ENCODE measurements around the gene GPC3.

DNA sequence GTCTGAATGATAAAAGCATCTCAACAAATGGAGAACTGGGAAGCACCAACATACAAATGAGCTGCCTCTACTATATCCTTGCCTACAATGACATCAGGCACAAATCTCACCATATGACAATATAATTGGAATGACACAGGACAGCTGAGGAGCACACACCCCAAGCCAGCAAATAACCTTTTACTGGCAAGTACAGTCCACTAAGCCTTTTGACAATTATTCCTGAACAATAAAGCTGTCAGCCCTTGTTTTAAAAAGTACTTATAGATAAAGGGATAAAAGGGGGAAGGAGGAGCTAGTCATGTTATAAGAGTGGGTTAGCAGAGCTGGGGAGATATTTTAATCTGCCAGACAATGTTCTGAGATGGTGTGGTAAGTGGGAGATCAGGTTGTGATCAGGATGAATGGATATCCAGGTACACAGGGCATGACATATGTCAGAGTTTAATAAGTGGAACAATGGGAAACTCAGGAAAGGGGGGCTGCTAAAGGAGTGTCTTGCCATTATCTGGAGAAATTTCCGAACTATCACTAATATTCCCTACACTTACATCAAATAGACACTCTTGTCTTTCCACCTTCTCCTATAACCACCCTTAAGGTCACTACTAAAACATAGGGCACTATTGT lies 127.6 kb downstream of the GPC3 start:
- TF ChIP-seq NFE2L1 (CRISPR knock-in tag; IDR thresholded peaks at IDR 0.05), result no peak
- TF ChIP-seq NR3C1 (CRISPR knock-in tag; conservative IDR thresholded peaks at IDR 0.05; ENCODE audit: low read depth), result no peak
- no peak for TF ChIP-seq FOXJ3 (CRISPR knock-in tag; IDR thresholded peaks at IDR 0.05; ENCODE audit: borderline replicate concordance)
- TF ChIP-seq, protein P1, sequence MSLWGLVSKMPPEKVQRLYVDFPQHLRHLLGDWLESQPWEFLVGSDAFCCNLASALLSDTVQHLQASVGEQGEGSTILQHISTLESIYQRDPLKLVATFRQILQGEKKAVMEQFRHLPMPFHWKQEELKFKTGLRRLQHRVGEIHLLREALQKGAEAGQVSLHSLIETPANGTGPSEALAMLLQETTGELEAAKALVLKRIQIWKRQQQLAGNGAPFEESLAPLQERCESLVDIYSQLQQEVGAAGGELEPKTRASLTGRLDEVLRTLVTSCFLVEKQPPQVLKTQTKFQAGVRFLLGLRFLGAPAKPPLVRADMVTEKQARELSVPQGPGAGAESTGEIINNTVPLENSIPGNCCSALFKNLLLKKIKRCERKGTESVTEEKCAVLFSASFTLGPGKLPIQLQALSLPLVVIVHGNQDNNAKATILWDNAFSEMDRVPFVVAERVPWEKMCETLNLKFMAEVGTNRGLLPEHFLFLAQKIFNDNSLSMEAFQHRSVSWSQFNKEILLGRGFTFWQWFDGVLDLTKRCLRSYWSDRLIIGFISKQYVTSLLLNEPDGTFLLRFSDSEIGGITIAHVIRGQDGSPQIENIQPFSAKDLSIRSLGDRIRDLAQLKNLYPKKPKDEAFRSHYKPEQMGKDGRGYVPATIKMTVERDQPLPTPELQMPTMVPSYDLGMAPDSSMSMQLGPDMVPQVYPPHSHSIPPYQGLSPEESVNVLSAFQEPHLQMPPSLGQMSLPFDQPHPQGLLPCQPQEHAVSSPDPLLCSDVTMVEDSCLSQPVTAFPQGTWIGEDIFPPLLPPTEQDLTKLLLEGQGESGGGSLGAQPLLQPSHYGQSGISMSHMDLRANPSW (CRISPR knock-in tag; conservative IDR thresholded peaks at IDR 0.05; ENCODE audit: low read depth), result no peak
- TF ChIP-seq, protein P2, sequence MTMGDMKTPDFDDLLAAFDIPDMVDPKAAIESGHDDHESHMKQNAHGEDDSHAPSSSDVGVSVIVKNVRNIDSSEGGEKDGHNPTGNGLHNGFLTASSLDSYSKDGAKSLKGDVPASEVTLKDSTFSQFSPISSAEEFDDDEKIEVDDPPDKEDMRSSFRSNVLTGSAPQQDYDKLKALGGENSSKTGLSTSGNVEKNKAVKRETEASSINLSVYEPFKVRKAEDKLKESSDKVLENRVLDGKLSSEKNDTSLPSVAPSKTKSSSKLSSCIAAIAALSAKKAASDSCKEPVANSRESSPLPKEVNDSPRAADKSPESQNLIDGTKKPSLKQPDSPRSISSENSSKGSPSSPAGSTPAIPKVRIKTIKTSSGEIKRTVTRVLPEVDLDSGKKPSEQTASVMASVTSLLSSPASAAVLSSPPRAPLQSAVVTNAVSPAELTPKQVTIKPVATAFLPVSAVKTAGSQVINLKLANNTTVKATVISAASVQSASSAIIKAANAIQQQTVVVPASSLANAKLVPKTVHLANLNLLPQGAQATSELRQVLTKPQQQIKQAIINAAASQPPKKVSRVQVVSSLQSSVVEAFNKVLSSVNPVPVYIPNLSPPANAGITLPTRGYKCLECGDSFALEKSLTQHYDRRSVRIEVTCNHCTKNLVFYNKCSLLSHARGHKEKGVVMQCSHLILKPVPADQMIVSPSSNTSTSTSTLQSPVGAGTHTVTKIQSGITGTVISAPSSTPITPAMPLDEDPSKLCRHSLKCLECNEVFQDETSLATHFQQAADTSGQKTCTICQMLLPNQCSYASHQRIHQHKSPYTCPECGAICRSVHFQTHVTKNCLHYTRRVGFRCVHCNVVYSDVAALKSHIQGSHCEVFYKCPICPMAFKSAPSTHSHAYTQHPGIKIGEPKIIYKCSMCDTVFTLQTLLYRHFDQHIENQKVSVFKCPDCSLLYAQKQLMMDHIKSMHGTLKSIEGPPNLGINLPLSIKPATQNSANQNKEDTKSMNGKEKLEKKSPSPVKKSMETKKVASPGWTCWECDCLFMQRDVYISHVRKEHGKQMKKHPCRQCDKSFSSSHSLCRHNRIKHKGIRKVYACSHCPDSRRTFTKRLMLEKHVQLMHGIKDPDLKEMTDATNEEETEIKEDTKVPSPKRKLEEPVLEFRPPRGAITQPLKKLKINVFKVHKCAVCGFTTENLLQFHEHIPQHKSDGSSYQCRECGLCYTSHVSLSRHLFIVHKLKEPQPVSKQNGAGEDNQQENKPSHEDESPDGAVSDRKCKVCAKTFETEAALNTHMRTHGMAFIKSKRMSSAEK (CRISPR knock-in tag; IDR thresholded peaks at IDR 0.05; ENCODE audit: borderline replicate concordance), result no peak
- TF ChIP-seq, protein P3, sequence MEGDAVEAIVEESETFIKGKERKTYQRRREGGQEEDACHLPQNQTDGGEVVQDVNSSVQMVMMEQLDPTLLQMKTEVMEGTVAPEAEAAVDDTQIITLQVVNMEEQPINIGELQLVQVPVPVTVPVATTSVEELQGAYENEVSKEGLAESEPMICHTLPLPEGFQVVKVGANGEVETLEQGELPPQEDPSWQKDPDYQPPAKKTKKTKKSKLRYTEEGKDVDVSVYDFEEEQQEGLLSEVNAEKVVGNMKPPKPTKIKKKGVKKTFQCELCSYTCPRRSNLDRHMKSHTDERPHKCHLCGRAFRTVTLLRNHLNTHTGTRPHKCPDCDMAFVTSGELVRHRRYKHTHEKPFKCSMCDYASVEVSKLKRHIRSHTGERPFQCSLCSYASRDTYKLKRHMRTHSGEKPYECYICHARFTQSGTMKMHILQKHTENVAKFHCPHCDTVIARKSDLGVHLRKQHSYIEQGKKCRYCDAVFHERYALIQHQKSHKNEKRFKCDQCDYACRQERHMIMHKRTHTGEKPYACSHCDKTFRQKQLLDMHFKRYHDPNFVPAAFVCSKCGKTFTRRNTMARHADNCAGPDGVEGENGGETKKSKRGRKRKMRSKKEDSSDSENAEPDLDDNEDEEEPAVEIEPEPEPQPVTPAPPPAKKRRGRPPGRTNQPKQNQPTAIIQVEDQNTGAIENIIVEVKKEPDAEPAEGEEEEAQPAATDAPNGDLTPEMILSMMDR (IDR thresholded peaks at IDR 0.05), result no peak
- TF ChIP-seq FOXK1 (CRISPR knock-in tag; IDR thresholded peaks at IDR 0.05), result no peak
- no peak for TF ChIP-seq ZNF138 (CRISPR knock-in tag; conservative IDR thresholded peaks at IDR 0.05)
- no peak for TF ChIP-seq ELF4 (CRISPR knock-in tag; IDR thresholded peaks at IDR 0.05; ENCODE audit: low read depth)
- no peak for TF ChIP-seq ZNF416 (CRISPR knock-in tag; IDR thresholded peaks at IDR 0.05)
- TF ChIP-seq, protein P4, sequence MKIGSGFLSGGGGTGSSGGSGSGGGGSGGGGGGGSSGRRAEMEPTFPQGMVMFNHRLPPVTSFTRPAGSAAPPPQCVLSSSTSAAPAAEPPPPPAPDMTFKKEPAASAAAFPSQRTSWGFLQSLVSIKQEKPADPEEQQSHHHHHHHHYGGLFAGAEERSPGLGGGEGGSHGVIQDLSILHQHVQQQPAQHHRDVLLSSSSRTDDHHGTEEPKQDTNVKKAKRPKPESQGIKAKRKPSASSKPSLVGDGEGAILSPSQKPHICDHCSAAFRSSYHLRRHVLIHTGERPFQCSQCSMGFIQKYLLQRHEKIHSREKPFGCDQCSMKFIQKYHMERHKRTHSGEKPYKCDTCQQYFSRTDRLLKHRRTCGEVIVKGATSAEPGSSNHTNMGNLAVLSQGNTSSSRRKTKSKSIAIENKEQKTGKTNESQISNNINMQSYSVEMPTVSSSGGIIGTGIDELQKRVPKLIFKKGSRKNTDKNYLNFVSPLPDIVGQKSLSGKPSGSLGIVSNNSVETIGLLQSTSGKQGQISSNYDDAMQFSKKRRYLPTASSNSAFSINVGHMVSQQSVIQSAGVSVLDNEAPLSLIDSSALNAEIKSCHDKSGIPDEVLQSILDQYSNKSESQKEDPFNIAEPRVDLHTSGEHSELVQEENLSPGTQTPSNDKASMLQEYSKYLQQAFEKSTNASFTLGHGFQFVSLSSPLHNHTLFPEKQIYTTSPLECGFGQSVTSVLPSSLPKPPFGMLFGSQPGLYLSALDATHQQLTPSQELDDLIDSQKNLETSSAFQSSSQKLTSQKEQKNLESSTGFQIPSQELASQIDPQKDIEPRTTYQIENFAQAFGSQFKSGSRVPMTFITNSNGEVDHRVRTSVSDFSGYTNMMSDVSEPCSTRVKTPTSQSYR (CRISPR knock-in tag; IDR thresholded peaks at IDR 0.05), result no peak
- TF ChIP-seq, protein P5, sequence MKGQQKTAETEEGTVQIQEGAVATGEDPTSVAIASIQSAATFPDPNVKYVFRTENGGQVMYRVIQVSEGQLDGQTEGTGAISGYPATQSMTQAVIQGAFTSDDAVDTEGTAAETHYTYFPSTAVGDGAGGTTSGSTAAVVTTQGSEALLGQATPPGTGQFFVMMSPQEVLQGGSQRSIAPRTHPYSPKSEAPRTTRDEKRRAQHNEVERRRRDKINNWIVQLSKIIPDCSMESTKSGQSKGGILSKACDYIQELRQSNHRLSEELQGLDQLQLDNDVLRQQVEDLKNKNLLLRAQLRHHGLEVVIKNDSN (CRISPR knock-in tag; IDR thresholded peaks at IDR 0.05), result no peak
